ENCODE data around the gene EYS. TPM values are rescaled to one million over a fixed set of nuclear protein-coding genes. Genes with fewer than 3 reads are reported as not detected.

The EYS gene
- total and polyA plus RNA-seq, 4 donors = 0.08 to 0.63 (median 0.36) TPM

GRCh38 chr6:63774961-63775360, 1932.1 kb downstream of the EYS start:
- Histone ChIP-seq H3K9ac (ENCODE audit: low read depth in 1 of 2, low read length in 2 of 2) (no peak overlapping the region), H3K4me1 (ENCODE audit: control insufficient read depth in 4 of 4, insufficient read depth in 4 of 4, low read length in 3 of 4) (no peaks in the 10 kb centered on the region), H3K9me3 (ENCODE audit: control insufficient read depth in 4 of 4, low read length in 3 of 4) (no peaks in the 10 kb centered on the region), H3K36me3 (ENCODE audit: control insufficient read depth in 4 of 4, insufficient read depth in 3 of 4, low read depth in 1 of 4, low read length in 3 of 4) (no peaks in the 10 kb centered on the region), H3K27ac (ENCODE audit: low read depth in 1 of 2, low read length in 2 of 2) (no peak overlapping the region), H3K27me3 (ENCODE audit: control insufficient read depth in 4 of 4, insufficient read depth in 4 of 4, low read length in 3 of 4) (no peaks in the 10 kb centered on the region), H3K4me3 (ENCODE audit: low read depth in 1 of 3, low read length in 3 of 3) (no peak overlapping the region)
- no peak for TF ChIP-seq GABPA (IDR thresholded peaks at IDR 0.05 in 1 of 2, conservative IDR thresholded peaks at IDR 0.05 in 1 of 2)
- no peak for TF ChIP-seq HNF4A (conservative IDR thresholded peaks at IDR 0.05)
- TF ChIP-seq TAF1 (conservative IDR thresholded peaks at IDR 0.05) = no peak
- TF ChIP-seq, protein P1, sequence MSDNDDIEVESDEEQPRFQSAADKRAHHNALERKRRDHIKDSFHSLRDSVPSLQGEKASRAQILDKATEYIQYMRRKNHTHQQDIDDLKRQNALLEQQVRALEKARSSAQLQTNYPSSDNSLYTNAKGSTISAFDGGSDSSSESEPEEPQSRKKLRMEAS (IDR thresholded peaks at IDR 0.05) = no peak
- no peak for TF ChIP-seq RAD21 (IDR thresholded peaks at IDR 0.05)
- no peak for TF ChIP-seq HNF4G (IDR thresholded peaks at IDR 0.05)
- TF ChIP-seq NR2F2 (IDR thresholded peaks at IDR 0.05) = no peak
- 83% methylated on average over 1 of the region's 1 CpG for WGBS
- DNase-seq (ENCODE audit: low spot score) = no peak

DNA sequence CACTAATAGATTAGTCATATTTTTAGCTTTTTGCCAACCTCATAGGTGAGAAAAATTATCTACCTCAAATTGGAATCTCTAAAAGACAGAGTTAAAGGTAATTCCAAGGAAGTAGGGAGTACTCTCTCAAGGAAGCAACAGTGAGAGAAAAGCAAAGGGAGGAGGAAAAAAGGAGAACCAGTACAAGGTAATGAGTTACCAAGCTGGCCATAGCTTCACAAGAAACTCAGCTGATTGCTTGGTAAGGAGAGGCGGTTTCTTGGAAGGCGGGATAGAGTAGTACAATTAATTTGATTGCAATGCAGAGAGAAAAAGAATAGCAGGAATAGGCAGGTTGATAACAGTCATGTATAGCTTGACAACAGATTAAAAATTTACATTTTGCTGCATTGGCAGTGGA, 1933.8 kb downstream of the EYS start:
- H3K36me3 ChIP-seq (ENCODE audit: control insufficient read depth in 4 of 4, insufficient read depth in 3 of 4, low read depth in 1 of 4, low read length in 3 of 4) = no peaks in the 10 kb centered on the region
- no peaks in the 10 kb centered on the region for H3K9me3 ChIP-seq (ENCODE audit: control insufficient read depth in 4 of 4, low read length in 3 of 4)
- H3K27ac ChIP-seq (ENCODE audit: low read depth in 1 of 2, low read length in 2 of 2) = no peak overlapping the region
- H3K27me3 ChIP-seq (ENCODE audit: control insufficient read depth in 4 of 4, insufficient read depth in 4 of 4, low read length in 3 of 4) = no peaks in the 10 kb centered on the region
- no peak for DNase-seq (ENCODE audit: low spot score)
- no peaks in the 10 kb centered on the region for H3K4me1 ChIP-seq (ENCODE audit: control insufficient read depth in 4 of 4, insufficient read depth in 4 of 4, low read length in 3 of 4)
- H3K9ac ChIP-seq (ENCODE audit: low read depth in 1 of 2, low read length in 2 of 2) = no peak overlapping the region
- no peak for TF ChIP-seq NR2F2 (IDR thresholded peaks at IDR 0.05)
- WGBS = 92% methylated on average over 2 of the region's 2 CpGs
- no peak overlapping the region for H3K4me3 ChIP-seq (ENCODE audit: low read depth in 1 of 3, low read length in 3 of 3)

DNA sequence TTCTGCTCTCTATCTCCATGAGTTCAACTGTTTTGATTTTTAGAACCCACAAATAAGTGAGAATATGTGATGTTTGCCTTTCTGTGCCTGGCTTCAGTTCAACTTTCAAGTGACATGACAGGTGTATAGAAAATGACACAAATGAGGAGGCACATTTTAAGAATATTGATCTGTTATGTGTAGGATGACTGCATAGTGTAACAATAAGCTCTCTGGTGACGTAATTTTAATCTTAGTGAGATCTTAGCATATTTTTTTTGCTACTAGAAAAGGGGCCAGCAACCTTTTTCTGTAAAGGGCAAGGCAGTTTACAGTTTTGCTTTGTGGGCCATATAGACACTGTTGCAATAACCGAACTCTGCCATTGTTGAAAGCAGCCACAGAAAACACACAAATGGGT, 1941.2 kb downstream of the EYS start:
- Histone ChIP-seq H3K9me3 (ENCODE audit: control insufficient read depth in 4 of 4, low read length in 3 of 4) (peaks cover 0 to 4% (median 2%) of the 10 kb centered on the region in 4 donors), H3K4me1 (ENCODE audit: control insufficient read depth in 4 of 4, insufficient read depth in 4 of 4, low read length in 3 of 4) (no peaks in the 10 kb centered on the region), H3K27ac (ENCODE audit: low read depth in 1 of 2, low read length in 2 of 2) (no peak overlapping the region), H3K9ac (ENCODE audit: low read depth in 1 of 2, low read length in 2 of 2) (no peak overlapping the region), H3K4me3 (ENCODE audit: low read depth in 1 of 3, low read length in 3 of 3) (no peak overlapping the region), H3K36me3 (ENCODE audit: control insufficient read depth in 4 of 4, insufficient read depth in 3 of 4, low read depth in 1 of 4, low read length in 3 of 4) (no peaks in the 10 kb centered on the region), H3K27me3 (ENCODE audit: control insufficient read depth in 4 of 4, insufficient read depth in 4 of 4, low read length in 3 of 4) (no peaks in the 10 kb centered on the region)
- TF ChIP-seq SP1 (IDR thresholded peaks at IDR 0.05) (no peak), YY1 (IDR thresholded peaks at IDR 0.05) (no peak), EGR1 (IDR thresholded peaks at IDR 0.05; ENCODE audit: low read depth in 2 of 2) (no peak), HNF4A (conservative IDR thresholded peaks at IDR 0.05) (no peak), REST (IDR thresholded peaks at IDR 0.05) (no peak), HNF4G (IDR thresholded peaks at IDR 0.05) (no peak)
- TF ChIP-seq, protein P2, sequence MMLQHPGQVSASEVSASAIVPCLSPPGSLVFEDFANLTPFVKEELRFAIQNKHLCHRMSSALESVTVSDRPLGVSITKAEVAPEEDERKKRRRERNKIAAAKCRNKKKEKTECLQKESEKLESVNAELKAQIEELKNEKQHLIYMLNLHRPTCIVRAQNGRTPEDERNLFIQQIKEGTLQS (IDR thresholded peaks at IDR 0.05) = no peak
- TF ChIP-seq, protein P3, sequence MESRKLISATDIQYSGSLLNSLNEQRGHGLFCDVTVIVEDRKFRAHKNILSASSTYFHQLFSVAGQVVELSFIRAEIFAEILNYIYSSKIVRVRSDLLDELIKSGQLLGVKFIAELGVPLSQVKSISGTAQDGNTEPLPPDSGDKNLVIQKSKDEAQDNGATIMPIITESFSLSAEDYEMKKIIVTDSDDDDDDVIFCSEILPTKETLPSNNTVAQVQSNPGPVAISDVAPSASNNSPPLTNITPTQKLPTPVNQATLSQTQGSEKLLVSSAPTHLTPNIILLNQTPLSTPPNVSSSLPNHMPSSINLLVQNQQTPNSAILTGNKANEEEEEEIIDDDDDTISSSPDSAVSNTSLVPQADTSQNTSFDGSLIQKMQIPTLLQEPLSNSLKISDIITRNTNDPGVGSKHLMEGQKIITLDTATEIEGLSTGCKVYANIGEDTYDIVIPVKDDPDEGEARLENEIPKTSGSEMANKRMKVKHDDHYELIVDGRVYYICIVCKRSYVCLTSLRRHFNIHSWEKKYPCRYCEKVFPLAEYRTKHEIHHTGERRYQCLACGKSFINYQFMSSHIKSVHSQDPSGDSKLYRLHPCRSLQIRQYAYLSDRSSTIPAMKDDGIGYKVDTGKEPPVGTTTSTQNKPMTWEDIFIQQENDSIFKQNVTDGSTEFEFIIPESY (IDR thresholded peaks at IDR 0.05) = no peak
- WGBS = 84% methylated on average over 2 of the region's 2 CpGs
- DNase-seq (ENCODE audit: low spot score) = no peak
